IMR-90 (cell line): ENCODE results near the gene SPATC1L.

Experiments
- CTCF ChIP-seq: conservative IDR thresholded peaks from 2 replicates; pipeline ENCODE4 v1.5.1; 2012; ENCODE audit warnings: mild to moderate bottlenecking, low read depth, low read length, improper control_type of control experiment
- USF2 ChIP-seq: fragments of 150-350 bp; IDR thresholded peaks from 2 replicates; pipeline ENCODE4 v1.6.1; 2017; ENCODE audit warnings: mild to moderate bottlenecking, antibody characterized with exemption, low read length, low read depth

- TF ChIP-seq USF2 (no peak), CTCF (no peak)
These were observed 11.4 kb upstream of the SPATC1L start for GRCh38 chr21:46195595-46196195.
